PC-3 (cell line): ENCODE measurements around the gene NARS2. TPM values are rescaled to one million over a fixed set of nuclear protein-coding genes. Genes with fewer than 3 reads are reported as not detected.
"Not testable (repeated sequence)": the region's sequence is repeated elsewhere in the genome, so short reads cannot be mapped to it uniquely, and the experiment has no call there.

ENCODE experiments used
- ATAC-seq: fragments of 200-7000 bp; cut with Tn5 transposase; 2 replicates; pipeline ENCODE4 v1.9.1; 2020; ENCODE audit warnings: mild to moderate bottlenecking, moderate library complexity
- BruUV-seq: library from RNA; stranded (reverse); fragments of 400-500 nt; replicated peaks from 2 replicates; lab custom pipeline; 2021; lab: Mats Ljungman, UMichigan
- CTCF ChIA-PET: fragments of 300-600 bp; sonication (Branson Sonifier 250); formaldehyde crosslinking; loops from one replicate; lab custom pipeline; 2022; ENCODE audit warnings: antibody characterized with exemption; lab: Charles Lee
- POLR2A ChIA-PET: fragments of 300-600 bp; sonication (Branson Sonifier 250); formaldehyde crosslinking; loops from one replicate; lab custom pipeline; 2022; ENCODE audit warnings: antibody characterized with exemption; ENCODE audit not compliant: unreplicated experiment; lab: Charles Lee
- DNase-seq: peaks from one replicate; pipeline ENCODE4 v3.0.0-alpha.2; 2015
- H2AFZ ChIP-seq: fragments of 300-600 bp; sonication (generic); 2 replicates; pipeline ENCODE4 v1.6.0; 2016; ENCODE audit warnings: antibody characterized with exemption, low read length
- H3F3A ChIP-seq: fragments of 300-600 bp; sonication (generic); one replicate; pipeline ENCODE4 v1.6.0; 2017; ENCODE audit warnings: antibody characterized with exemption, low read length, control low read depth, mild to moderate bottlenecking; ENCODE audit not compliant: unreplicated experiment
- H3K27ac ChIP-seq: fragments of 300-600 bp; sonication (generic); 2 replicates; pipeline ENCODE4 v1.5.1; 2016; ENCODE audit warnings: mild to moderate bottlenecking, low read length
- H3K27me3 ChIP-seq: fragments of 300-600 bp; sonication (generic); 2 replicates; pipeline ENCODE4 v1.6.1; 2016; ENCODE audit warnings: low read length, mixed read lengths
- H3K36me3 ChIP-seq: fragments of 300-600 bp; sonication (generic); 2 replicates; pipeline ENCODE4 v1.6.1; 2016; ENCODE audit warnings: low read depth, mixed run types, low read length, mixed read lengths
- H3K4me1 ChIP-seq: fragments of 300-600 bp; sonication (generic); 2 replicates; pipeline ENCODE4 v1.5.1; 2016; ENCODE audit warnings: low read length; ENCODE audit not compliant: insufficient read depth
- H3K4me2 ChIP-seq: fragments of 300-600 bp; sonication (generic); 2 replicates; pipeline ENCODE4 v1.6.0; 2016; ENCODE audit warnings: low read length
- H3K4me3 ChIP-seq: fragments of 300-600 bp; sonication (generic); 2 replicates; pipeline ENCODE4 v1.5.1; 2016; ENCODE audit warnings: mild to moderate bottlenecking, low read length, mixed read lengths
- H3K79me2 ChIP-seq: fragments of 300-600 bp; sonication (generic); 2 replicates; pipeline ENCODE4 v1.6.1; 2017; ENCODE audit warnings: low read length, mixed read lengths
- H3K9ac ChIP-seq: fragments of 300-600 bp; sonication (generic); 2 replicates; pipeline ENCODE4 v1.6.0; 2016; ENCODE audit warnings: mild to moderate bottlenecking, low read length
- H3K9me2 ChIP-seq: fragments of 300-600 bp; sonication (generic); replicated peaks from 2 replicates; pipeline ENCODE4 v1.6.1; 2016; ENCODE audit warnings: mixed run types, low read length, mixed read lengths
- H3K9me3 ChIP-seq: fragments of 300-600 bp; sonication (generic); 2 replicates; pipeline ENCODE4 v1.6.1; 2016; ENCODE audit warnings: low read length, mixed read lengths
- H4K20me1 ChIP-seq: fragments of 300-600 bp; sonication (generic); 2 replicates; pipeline ENCODE4 v1.6.1; 2016; ENCODE audit warnings: low read length, mixed read lengths
- EZH2 ChIP-seq: fragments of 300-600 bp; sonication (generic); IDR thresholded peaks from one replicate; pipeline ENCODE4 v1.6.1; 2017; ENCODE audit warnings: antibody characterized with exemption, mild to moderate bottlenecking, low read length; ENCODE audit not compliant: unreplicated experiment
- EZH2phosphoT487 ChIP-seq: fragments of 300-600 bp; sonication (generic); IDR thresholded peaks from 2 replicates; pipeline ENCODE4 v1.6.1; 2018; ENCODE audit warnings: mild to moderate bottlenecking, antibody characterized with exemption, low read length, borderline replicate concordance
- intact Hi-C: fragments of 100-400 bp; cut with micrococcal nuclease; formaldehyde crosslinking; loops from 2 replicates; pipeline ENCODE4 v1.9.0; 2023
- total RNA-seq: library from RNA; depleted of rRNA; stranded (reverse); fragments of >200 nt; gene quantifications from 2 replicates; pipeline ENCODE4 v1.2.3, GENCODE V29; 2014
- TF ChIP-seq, protein P1 (sequence below): fragments of 300-600 bp; sonication (generic); conservative IDR thresholded peaks from 2 replicates; pipeline ENCODE4 v1.5.1; 2017; ENCODE audit warnings: antibody characterized with exemption, low read depth, mild to moderate bottlenecking, low read length

Gene NARS2
- total RNA-seq, 1 experiment from 2014 or later, result 33.5 TPM

DNA sequence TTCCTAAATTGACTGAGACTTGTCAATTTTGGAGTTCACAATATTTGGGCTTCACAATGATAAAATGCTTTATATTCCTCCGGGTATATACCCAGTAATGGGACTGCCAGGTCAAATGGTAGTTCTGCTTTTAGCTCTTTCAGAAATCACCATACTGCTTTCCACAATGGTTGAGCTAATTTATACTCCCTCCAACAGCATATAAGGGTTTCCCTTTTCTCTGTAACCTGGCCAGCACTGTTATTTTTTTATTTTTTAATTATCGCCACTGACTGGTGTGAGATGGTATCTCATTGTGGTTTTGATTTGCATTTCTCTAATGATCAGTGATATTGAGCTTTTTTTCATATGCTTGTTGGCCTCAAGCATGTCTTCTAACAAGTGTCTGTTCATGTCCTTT is 21.8 kb downstream of the NARS2 start:
- intact Hi-C loops, result no loop called here
- no peaks in the 10 kb centered on the region for H3K9me2 ChIP-seq
- no peak overlapping the region for H3K4me3 ChIP-seq
- no peaks in the 10 kb centered on the region for H3K4me1 ChIP-seq
- H3K27me3 ChIP-seq, result no peaks in the 10 kb centered on the region
- no peaks in the 10 kb centered on the region for H4K20me1 ChIP-seq
- no peak overlapping the region for H2AFZ ChIP-seq
- H3K4me2 ChIP-seq, result no peak overlapping the region
- no peak for DNase-seq
- BruUV-seq, result no TSS peak
- H3K27ac ChIP-seq, result no peak overlapping the region
- no peak for ATAC-seq
- H3F3A ChIP-seq, result no peaks in the 10 kb centered on the region
- no peak overlapping the region for H3K9ac ChIP-seq
- no peaks in the 10 kb centered on the region for H3K9me3 ChIP-seq
- no peaks in the 10 kb centered on the region for H3K79me2 ChIP-seq
- CTCF ChIA-PET, result no interaction called here
- POLR2A ChIA-PET, result no interaction called here
- H3K36me3 ChIP-seq, result peaks cover 25% of the 10 kb centered on the region
- TF ChIP-seq EZH2phosphoT487 (no peak), EZH2 (no peak)
- TF ChIP-seq, protein P1, sequence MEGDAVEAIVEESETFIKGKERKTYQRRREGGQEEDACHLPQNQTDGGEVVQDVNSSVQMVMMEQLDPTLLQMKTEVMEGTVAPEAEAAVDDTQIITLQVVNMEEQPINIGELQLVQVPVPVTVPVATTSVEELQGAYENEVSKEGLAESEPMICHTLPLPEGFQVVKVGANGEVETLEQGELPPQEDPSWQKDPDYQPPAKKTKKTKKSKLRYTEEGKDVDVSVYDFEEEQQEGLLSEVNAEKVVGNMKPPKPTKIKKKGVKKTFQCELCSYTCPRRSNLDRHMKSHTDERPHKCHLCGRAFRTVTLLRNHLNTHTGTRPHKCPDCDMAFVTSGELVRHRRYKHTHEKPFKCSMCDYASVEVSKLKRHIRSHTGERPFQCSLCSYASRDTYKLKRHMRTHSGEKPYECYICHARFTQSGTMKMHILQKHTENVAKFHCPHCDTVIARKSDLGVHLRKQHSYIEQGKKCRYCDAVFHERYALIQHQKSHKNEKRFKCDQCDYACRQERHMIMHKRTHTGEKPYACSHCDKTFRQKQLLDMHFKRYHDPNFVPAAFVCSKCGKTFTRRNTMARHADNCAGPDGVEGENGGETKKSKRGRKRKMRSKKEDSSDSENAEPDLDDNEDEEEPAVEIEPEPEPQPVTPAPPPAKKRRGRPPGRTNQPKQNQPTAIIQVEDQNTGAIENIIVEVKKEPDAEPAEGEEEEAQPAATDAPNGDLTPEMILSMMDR, result no peak

DNA sequence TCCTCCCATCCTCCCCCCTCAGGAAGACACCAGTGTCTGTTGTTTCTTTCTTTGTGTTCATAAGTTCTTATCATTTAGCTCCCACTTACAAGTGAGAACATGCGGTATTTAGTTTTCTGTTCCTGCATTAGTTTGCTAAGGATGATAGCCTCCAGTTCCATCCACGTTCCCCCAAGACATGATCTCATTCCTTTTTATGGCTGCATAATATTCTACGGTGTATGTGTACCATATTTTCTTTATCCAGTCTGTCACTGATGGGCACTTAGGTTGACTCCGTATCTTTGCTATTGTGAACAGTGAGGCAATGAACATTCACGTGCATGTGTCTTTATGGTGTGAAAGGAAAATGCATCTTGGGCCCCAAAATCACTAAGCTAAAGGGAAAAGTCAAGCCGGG is 22.5 kb downstream of the NARS2 start:
- H3K4me2 ChIP-seq, H3K4me3 ChIP-seq, POLR2A ChIA-PET, H3K79me2 ChIP-seq, BruUV-seq, H3K27me3 ChIP-seq, H3K9me2 ChIP-seq, H3F3A ChIP-seq, H4K20me1 ChIP-seq, H3K9ac ChIP-seq, H2AFZ ChIP-seq, ATAC-seq, DNase-seq, H3K9me3 ChIP-seq, intact Hi-C loops, CTCF ChIA-PET, H3K4me1 ChIP-seq, H3K27ac ChIP-seq: not testable (repeated sequence)
- H3K36me3 ChIP-seq, result peaks cover 20% of the 10 kb centered on the region

DNA sequence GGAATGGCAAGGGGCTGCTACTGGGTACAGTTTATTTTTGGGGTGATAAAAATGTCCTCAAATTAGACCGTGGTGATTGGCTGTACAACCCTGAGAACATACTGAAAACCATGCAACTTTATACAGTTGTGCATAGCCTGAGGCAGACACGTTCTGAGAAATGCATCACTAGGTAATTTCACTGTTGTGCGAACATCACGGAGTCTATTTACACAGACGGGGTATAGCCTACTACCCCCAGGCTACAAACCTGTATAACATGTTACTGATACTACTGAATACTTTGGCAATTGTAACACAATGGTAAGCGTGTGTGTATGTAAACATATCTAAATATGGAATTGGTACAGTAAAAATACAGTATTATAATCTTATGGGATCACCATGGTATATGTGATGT is 23.6 kb downstream of the NARS2 start:
- Histone ChIP-seq H3K9me2 (no peaks in the 10 kb centered on the region), H3K9me3 (no peaks in the 10 kb centered on the region), H3K27ac (no peak overlapping the region), H3K36me3 (peaks cover 14% of the 10 kb centered on the region), H3K9ac (no peak overlapping the region), H3K4me3 (no peak overlapping the region), H3K27me3 (no peaks in the 10 kb centered on the region), H3F3A (no peaks in the 10 kb centered on the region), H2AFZ (no peak overlapping the region), H3K79me2 (no peaks in the 10 kb centered on the region), H4K20me1 (no peaks in the 10 kb centered on the region), H3K4me1 (no peaks in the 10 kb centered on the region), H3K4me2 (no peak overlapping the region)
- TF ChIP-seq EZH2phosphoT487 (no peak), EZH2 (no peak)
- TF ChIP-seq, protein P1, result no peak
- ATAC-seq (no peak), DNase-seq (no peak)
- intact Hi-C loops, result no loop called here
- BruUV-seq, result no TSS peak
- ChIA-PET CTCF (no interaction called here), POLR2A (no interaction called here)
